ENCODE measurements around the gene ST6GALNAC5.
"Not testable (repeated sequence)": the region's sequence is repeated elsewhere in the genome, so short reads cannot be mapped to it uniquely, and the experiment has no call there.

The ST6GALNAC5 gene

GRCh38 chr1:76864383-76864782 lies 2.9 kb upstream of the ST6GALNAC5 start:
- DNase-seq (ENCODE audit: low read depth, low spot score), result no peak

GRCh38 chr1:76865696-76866286 lies 1.5 kb upstream of the ST6GALNAC5 start:
- no peak for DNase-seq (ENCODE audit: low read depth, low spot score)
- H3K4me3 ChIP-seq (ENCODE audit: low read length), result no peak overlapping the region

More at GRCh38 chr1:76864383-76864782, 2.9 kb upstream of the ST6GALNAC5 start:
- no peak overlapping the region for H3K4me3 ChIP-seq (ENCODE audit: low read length)

- no peak overlapping the region for H3K4me3 ChIP-seq (ENCODE audit: low read length)
- no peak for DNase-seq (ENCODE audit: low read depth, low spot score)
Observed at GRCh38 chr1:76866566-76866965, 714 bp upstream of the ST6GALNAC5 start.

GRCh38 chr1:76868154-76868882 lies 1.0 kb downstream of the ST6GALNAC5 start:
- DNase-seq (ENCODE audit: low read depth, low spot score), result no peak

GRCh38 chr1:76868916-76869315 lies 1.6 kb downstream of the ST6GALNAC5 start:
- DNase-seq (ENCODE audit: low read depth, low spot score), result no peak
- H3K4me3 ChIP-seq (ENCODE audit: low read length), result no peak overlapping the region

More at GRCh38 chr1:76868154-76868882, 1.0 kb downstream of the ST6GALNAC5 start:
- H3K4me3 ChIP-seq (ENCODE audit: low read length), result no peak overlapping the region

- no peak overlapping the region for H3K4me3 ChIP-seq (ENCODE audit: low read length)
- DNase-seq (ENCODE audit: low read depth, low spot score), result no peak
Observed at GRCh38 chr1:76870037-76870436, 2.8 kb downstream of the ST6GALNAC5 start.

- H3K4me3 ChIP-seq (ENCODE audit: low read length), result no peak overlapping the region
- no peak for DNase-seq (ENCODE audit: low read depth, low spot score)
Observed at GRCh38 chr1:76871355-76871974, 4.2 kb downstream of the ST6GALNAC5 start.

GRCh38 chr1:76872944-76873343 lies 5.7 kb downstream of the ST6GALNAC5 start:
- H3K4me3 ChIP-seq (ENCODE audit: low read length), result no peak overlapping the region
- no peak for DNase-seq (ENCODE audit: low read depth, low spot score)

- no peak for DNase-seq (ENCODE audit: low read depth, low spot score)
- H3K4me3 ChIP-seq (ENCODE audit: low read length), result no peak overlapping the region
Observed at GRCh38 chr1:76876655-76877395, 9.5 kb downstream of the ST6GALNAC5 start.

- DNase-seq (ENCODE audit: low read depth, low spot score); H3K4me3 ChIP-seq (ENCODE audit: low read length): not testable (repeated sequence)
Observed at GRCh38 chr1:76879014-76879413, 11.7 kb downstream of the ST6GALNAC5 start.

- H3K4me3 ChIP-seq (ENCODE audit: low read length), result no peak overlapping the region
- DNase-seq (ENCODE audit: low read depth, low spot score), result no peak
Observed at GRCh38 chr1:76881762-76882161, 14.5 kb downstream of the ST6GALNAC5 start.

- H3K4me3 ChIP-seq (ENCODE audit: low read length), result no peak overlapping the region
- no peak for DNase-seq (ENCODE audit: low read depth, low spot score)
Observed at GRCh38 chr1:76891931-76892622, 24.8 kb downstream of the ST6GALNAC5 start.

GRCh38 chr1:76892675-76893074 lies 25.4 kb downstream of the ST6GALNAC5 start:
- no peak overlapping the region for H3K4me3 ChIP-seq (ENCODE audit: low read length)
- no peak for DNase-seq (ENCODE audit: low read depth, low spot score)

- peak; percentile 37 for DNase-seq (ENCODE audit: low read depth, low spot score)
- H3K4me3 ChIP-seq (ENCODE audit: low read length), result no peak overlapping the region
Observed at GRCh38 chr1:76901158-76901767, 34.0 kb downstream of the ST6GALNAC5 start.

GRCh38 chr1:76905876-76906595 lies 38.8 kb downstream of the ST6GALNAC5 start:
- DNase-seq (ENCODE audit: low read depth, low spot score), result no peak
- no peak overlapping the region for H3K4me3 ChIP-seq (ENCODE audit: low read length)

- no peak for DNase-seq (ENCODE audit: low read depth, low spot score)
Observed at GRCh38 chr1:76909311-76909710, 42.0 kb downstream of the ST6GALNAC5 start.

GRCh38 chr1:76919085-76919484 lies 51.8 kb downstream of the ST6GALNAC5 start:
- no peak overlapping the region for H3K4me3 ChIP-seq (ENCODE audit: low read length)
- no peak for DNase-seq (ENCODE audit: low read depth, low spot score)

More at GRCh38 chr1:76909311-76909710, 42.0 kb downstream of the ST6GALNAC5 start:
- H3K4me3 ChIP-seq (ENCODE audit: low read length), result no peak overlapping the region

GRCh38 chr1:76921590-76921989 lies 54.3 kb downstream of the ST6GALNAC5 start:
- H3K4me3 ChIP-seq (ENCODE audit: low read length), result no peak overlapping the region
- DNase-seq (ENCODE audit: low read depth, low spot score), result no peak
